Suprapubic skin (tissue), 3 donors: ENCODE results near the gene NDUFAF3.

ENCODE experiments used
- POLR2A ChIP-seq, 2 donors: fragments of 450-650 bp; IDR thresholded peaks; one replicate each; pipeline ENCODE4 v1.6.1; 2017; ENCODE audit warnings: antibody characterized with exemption in 2 of 2, mild to moderate bottlenecking in 2 of 2, moderate library complexity in 2 of 2
- TF ChIP-seq, protein P1 (sequence below), 2 donors: fragments of 200-600 bp in 1 of 2; fragments of 450-650 bp in 1 of 2; sonication (generic) in 1 of 2; IDR thresholded peaks; one replicate each; pipeline ENCODE4 v1.5.1; 2016 to 2019; ENCODE audit warnings: antibody characterized with exemption in 2 of 2, mild to moderate bottlenecking in 1 of 2, moderate library complexity in 1 of 2

DNA sequence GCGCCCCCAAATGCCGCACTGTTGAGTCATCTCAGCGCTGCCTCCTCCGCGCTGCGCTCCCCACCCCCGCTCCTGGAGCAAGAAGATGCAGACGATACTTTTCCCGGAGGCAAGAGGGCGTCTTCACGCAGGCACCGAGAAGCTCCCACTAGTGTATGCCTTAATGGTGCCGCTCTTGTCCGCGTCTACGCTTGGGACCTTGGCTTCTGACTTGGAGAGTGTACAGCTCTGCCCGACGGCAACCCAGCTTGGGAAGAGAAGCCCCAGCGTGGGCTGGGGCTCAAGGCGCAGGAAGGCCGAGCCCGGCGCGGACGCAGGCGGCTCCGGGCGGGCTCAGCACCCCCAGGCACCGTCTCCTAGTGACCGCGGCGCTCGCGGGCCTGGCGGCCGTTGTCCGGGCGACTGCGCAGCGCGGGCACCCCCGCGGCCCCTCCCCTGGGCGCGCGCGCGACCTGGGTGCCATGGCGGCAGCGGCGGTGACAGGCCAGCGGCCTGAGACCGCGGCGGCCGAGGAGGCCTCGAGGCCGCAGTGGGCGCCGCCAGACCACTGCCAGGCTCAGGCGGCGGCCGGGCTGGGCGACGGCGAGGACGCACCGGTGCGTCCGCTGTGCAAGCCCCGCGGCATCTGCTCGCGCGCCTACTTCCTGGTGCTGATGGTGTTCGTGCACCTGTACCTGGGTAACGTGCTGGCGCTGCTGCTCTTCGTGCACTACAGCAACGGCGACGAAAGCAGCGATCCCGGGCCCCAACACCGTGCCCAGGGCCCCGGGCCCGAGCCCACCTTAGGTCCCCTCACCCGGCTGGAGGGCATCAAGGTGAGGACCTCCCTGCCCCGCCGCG, 31.9 kb upstream of the NDUFAF3 start, which contains the start of gene P4HTM:
- TF ChIP-seq, protein P1, sequence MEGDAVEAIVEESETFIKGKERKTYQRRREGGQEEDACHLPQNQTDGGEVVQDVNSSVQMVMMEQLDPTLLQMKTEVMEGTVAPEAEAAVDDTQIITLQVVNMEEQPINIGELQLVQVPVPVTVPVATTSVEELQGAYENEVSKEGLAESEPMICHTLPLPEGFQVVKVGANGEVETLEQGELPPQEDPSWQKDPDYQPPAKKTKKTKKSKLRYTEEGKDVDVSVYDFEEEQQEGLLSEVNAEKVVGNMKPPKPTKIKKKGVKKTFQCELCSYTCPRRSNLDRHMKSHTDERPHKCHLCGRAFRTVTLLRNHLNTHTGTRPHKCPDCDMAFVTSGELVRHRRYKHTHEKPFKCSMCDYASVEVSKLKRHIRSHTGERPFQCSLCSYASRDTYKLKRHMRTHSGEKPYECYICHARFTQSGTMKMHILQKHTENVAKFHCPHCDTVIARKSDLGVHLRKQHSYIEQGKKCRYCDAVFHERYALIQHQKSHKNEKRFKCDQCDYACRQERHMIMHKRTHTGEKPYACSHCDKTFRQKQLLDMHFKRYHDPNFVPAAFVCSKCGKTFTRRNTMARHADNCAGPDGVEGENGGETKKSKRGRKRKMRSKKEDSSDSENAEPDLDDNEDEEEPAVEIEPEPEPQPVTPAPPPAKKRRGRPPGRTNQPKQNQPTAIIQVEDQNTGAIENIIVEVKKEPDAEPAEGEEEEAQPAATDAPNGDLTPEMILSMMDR (IDR thresholded peaks at IDR 0.05): peak; percentile 13 to 33
- peak in 1 of 2 donors; percentile 44 for TF ChIP-seq POLR2A (IDR thresholded peaks at IDR 0.05)
